Lung (tissue), 12 donors: Measurements from ENCODE around the gene FGF23. TPM values are rescaled to one million over a fixed set of nuclear protein-coding genes. Genes with fewer than 3 reads are reported as not detected.

Experiments
- ATAC-seq: fragments of 200-7000 bp; cut with Tn5 transposase; one replicate; pipeline ENCODE4 v1.9.1; 2020; ENCODE audit warnings: moderate number of reproducible peaks; ENCODE audit not compliant: insufficient read depth, low FRiP score
- DNase-seq, 3 donors: peaks; one replicate each; pipeline ENCODE4 v3.0.0-alpha.2; 2013 to 2017
- H3K27ac ChIP-seq, 2 donors: one replicate each; pipeline ENCODE4 v1.5.1; 2013; ENCODE audit warnings: mild to moderate bottlenecking in 2 of 2, moderate library complexity in 2 of 2, control low read depth in 1 of 2, inconsistent platforms in 1 of 2, low read depth in 1 of 2, low read length in 1 of 2
- H3K27me3 ChIP-seq, 3 donors: one replicate each; pipeline ENCODE4 v1.5.1; 2013; ENCODE audit warnings: low read length in 2 of 3; ENCODE audit not compliant: control insufficient read depth in 3 of 3, insufficient read depth in 3 of 3
- H3K36me3 ChIP-seq, 4 donors: one replicate each; pipeline ENCODE4 v1.5.1; 2013; ENCODE audit warnings: low read length in 4 of 4, mild to moderate bottlenecking in 1 of 4, moderate library complexity in 1 of 4; ENCODE audit not compliant: control insufficient read depth in 4 of 4, insufficient read depth in 4 of 4
- H3K4me1 ChIP-seq, 5 donors: one replicate each; pipeline ENCODE4 v1.5.1; 2013; ENCODE audit warnings: low read length in 5 of 5, mild to moderate bottlenecking in 2 of 5, moderate library complexity in 1 of 5; ENCODE audit not compliant: control insufficient read depth in 5 of 5, insufficient read depth in 5 of 5
- H3K4me3 ChIP-seq: one replicate; pipeline ENCODE4 v1.5.1; 2013; ENCODE audit warnings: mild to moderate bottlenecking, control low read depth, moderate library complexity
- H3K9ac ChIP-seq, 2 donors: one replicate each; pipeline ENCODE4 v1.5.1; 2013; ENCODE audit warnings: low read length in 2 of 2, control low read depth in 1 of 2; ENCODE audit not compliant: insufficient read depth in 1 of 2
- H3K9me3 ChIP-seq, 4 donors: one replicate each; pipeline ENCODE4 v1.5.1; 2013; ENCODE audit warnings: low read length in 3 of 4, mild to moderate bottlenecking in 1 of 4, moderate library complexity in 1 of 4; ENCODE audit not compliant: control insufficient read depth in 4 of 4, insufficient read depth in 3 of 4
- CTCF ChIP-seq: IDR thresholded peaks from 2 replicates; pipeline ENCODE4 v1.5.1; 2012; ENCODE audit warnings: mild to moderate bottlenecking; ENCODE audit errors: control extremely low read depth, extremely low read depth
- WGBS, 2 donors: extraction: QIAGEN DNeasy Blood & Tissue Kit; methylation state at CpG; one replicate each; pipeline ENCODE4 v1.1.7; 2013; 5-methylcytosine and 5-hydroxymethylcytosine counted together
- polyA plus RNA-seq, 2 donors: library from polyadenylated mRNA; stranded (reverse); fragments of 200-250 nt; gene quantifications; one replicate each; pipeline ENCODE4 v1.2.1, GENCODE V29; 2013
- total RNA-seq, 2 donors: library from RNA; depleted of rRNA in 1 of 2; stranded (reverse); fragments of >200 nt in 1 of 2; gene quantifications; one replicate each; pipeline ENCODE4 v1.2.1, GENCODE V29; 2014 to 2021
- donor health status: control.
- donor health status: control.
- donor health status: Bipolar disorder and iron deficiency.
- donor health status: healthy.
- donor health status: DM: yes; HTN: yes; CAD: no.

FGF23 gene
- total and polyA plus RNA-seq, 4 donors = 0.01 TPM; not detected in 3

GRCh38 chr12:4325966-4326365 lies 53.5 kb downstream of the FGF23 start:
- Histone ChIP-seq H3K27ac (no peak overlapping the region), H3K4me3 (no peak overlapping the region), H3K9me3 (no peaks in the 10 kb centered on the region), H3K27me3 (no peaks in the 10 kb centered on the region), H3K4me1 (peaks cover 0 to 3% (median 0%) of the 10 kb centered on the region in 5 donors), H3K9ac (no peak overlapping the region), H3K36me3 (peaks cover 0 to 3% (median under 1%) of the 10 kb centered on the region in 4 donors)
- ATAC-seq (no peak), DNase-seq (no peak)
- TF ChIP-seq CTCF = no peak
- 85 to 89% methylated on average over 3 of the region's 3 CpGs for WGBS, 2 donors

GRCh38 chr12:4324366-4324765 lies 55.1 kb downstream of the FGF23 start:
- H3K4me3 ChIP-seq = no peak overlapping the region
- H3K9me3 ChIP-seq = no peaks in the 10 kb centered on the region
- 98 to 99% methylated on average over 28 of the region's 28 CpGs for WGBS, 2 donors
- no peak for DNase-seq
- peaks cover 0 to under 1% (median 0%) of the 10 kb centered on the region in 4 donors for H3K36me3 ChIP-seq
- ATAC-seq = no peak
- TF ChIP-seq CTCF = no peak
- H3K4me1 ChIP-seq = peaks cover 0 to 3% (median 2%) of the 10 kb centered on the region in 5 donors
- H3K27ac ChIP-seq = no peak overlapping the region
- H3K27me3 ChIP-seq = no peaks in the 10 kb centered on the region
- no peak overlapping the region for H3K9ac ChIP-seq

- no peak for DNase-seq
- no peak for ATAC-seq
- Histone ChIP-seq H3K4me1 (peaks cover 0 to 3% (median 2%) of the 10 kb centered on the region in 5 donors), H3K4me3 (no peak overlapping the region), H3K27me3 (no peaks in the 10 kb centered on the region), H3K36me3 (no peaks in the 10 kb centered on the region), H3K27ac (no peak overlapping the region), H3K9ac (no peak overlapping the region), H3K9me3 (no peaks in the 10 kb centered on the region)
- no peak for TF ChIP-seq CTCF
- 47 to 77% methylated on average over 4 of the region's 4 CpGs for WGBS, 2 donors
These were observed 56.1 kb downstream of the FGF23 start for GRCh38 chr12:4323396-4323795.

- H3K27ac ChIP-seq = no peak overlapping the region
- ATAC-seq = no peak
- H3K4me3 ChIP-seq = no peak overlapping the region
- 75 to 83% methylated on average over 5 of the region's 5 CpGs for WGBS, 2 donors
- no peaks in the 10 kb centered on the region for H3K9me3 ChIP-seq
- H3K27me3 ChIP-seq = no peaks in the 10 kb centered on the region
- DNase-seq = no peak
- no peaks in the 10 kb centered on the region for H3K36me3 ChIP-seq
- no peak for TF ChIP-seq CTCF
- no peak overlapping the region for H3K9ac ChIP-seq
- H3K4me1 ChIP-seq = peaks cover 0 to 3% (median 2%) of the 10 kb centered on the region in 5 donors
These were observed 56.8 kb downstream of the FGF23 start for GRCh38 chr12:4322726-4323125.
